H1 (cell line): Measurements from ENCODE around the gene DOCK9.

Experiments
- ASH2L ChIP-seq: fragments of 200-600, 300-600 bp; sonication (generic); IDR thresholded peaks from one replicate; pipeline ENCODE4 v1.7.1; 2017; ENCODE audit warnings: low read length
- CHD2 ChIP-seq: IDR thresholded peaks from 2 replicates; pipeline ENCODE4 v1.6.1; 2012; ENCODE audit warnings: low read length, improper control_type of control experiment
- EGR1 ChIP-seq: IDR thresholded peaks from 2 replicates; pipeline ENCODE4 v1.6.1; 2011; ENCODE audit warnings: low read depth, low read length, borderline replicate concordance
- EP300 ChIP-seq, 2 experiments: IDR thresholded peaks; 1 replicate in 1 of 2; 2 replicates in 1 of 2; pipeline ENCODE4 v1.6.1; 2011 to 2012; ENCODE audit warnings: low read depth in 2 of 2, low read length in 2 of 2, mild to moderate bottlenecking in 2 of 2, borderline replicate concordance in 1 of 2, inconsistent platforms in 1 of 2, moderate library complexity in 1 of 2
- GABPA ChIP-seq: IDR thresholded peaks from 2 replicates; pipeline ENCODE4 v1.6.1; 2011; ENCODE audit warnings: mild to moderate bottlenecking, low read length, moderate library complexity, borderline replicate concordance; ENCODE audit not compliant: insufficient read depth
- POLR2A ChIP-seq, 2 experiments: IDR thresholded peaks; 1 replicate in 1 of 2; 2 replicates in 1 of 2; pipeline ENCODE4 v1.6.1; 2011; ENCODE audit warnings: low read depth in 2 of 2, low read length in 2 of 2, mild to moderate bottlenecking in 2 of 2; ENCODE audit errors: control extremely low read depth in 1 of 2
- SP4 ChIP-seq: IDR thresholded peaks from 2 replicates; pipeline ENCODE4 v1.6.1; 2012; ENCODE audit warnings: low read length, inconsistent platforms
- TAF1 ChIP-seq: IDR thresholded peaks from 2 replicates; pipeline ENCODE4 v1.6.1; 2011; ENCODE audit warnings: mild to moderate bottlenecking, low read depth, low read length
- TEAD4 ChIP-seq: IDR thresholded peaks from 2 replicates; pipeline ENCODE4 v1.6.1; 2012; ENCODE audit warnings: low read depth, low read length, inconsistent platforms, mixed read lengths
- TF ChIP-seq, protein P1 (sequence below), 3 experiments: IDR thresholded peaks; 1 replicate in 2 of 3; 2 replicates in 1 of 3; pipeline versions ENCODE4 v1.5.1 to v1.6.1; 2011; ENCODE audit warnings: low read length in 3 of 3, mild to moderate bottlenecking in 3 of 3, inconsistent platforms in 2 of 3, low read depth in 1 of 3, moderate library complexity in 1 of 3; ENCODE audit not compliant: insufficient read depth in 1 of 3; ENCODE audit errors: control extremely low read depth in 1 of 3
- TF ChIP-seq, protein P2 (sequence below): IDR thresholded peaks from 2 replicates; pipeline ENCODE4 v1.6.1; 2012; ENCODE audit warnings: inconsistent platforms

DNA sequence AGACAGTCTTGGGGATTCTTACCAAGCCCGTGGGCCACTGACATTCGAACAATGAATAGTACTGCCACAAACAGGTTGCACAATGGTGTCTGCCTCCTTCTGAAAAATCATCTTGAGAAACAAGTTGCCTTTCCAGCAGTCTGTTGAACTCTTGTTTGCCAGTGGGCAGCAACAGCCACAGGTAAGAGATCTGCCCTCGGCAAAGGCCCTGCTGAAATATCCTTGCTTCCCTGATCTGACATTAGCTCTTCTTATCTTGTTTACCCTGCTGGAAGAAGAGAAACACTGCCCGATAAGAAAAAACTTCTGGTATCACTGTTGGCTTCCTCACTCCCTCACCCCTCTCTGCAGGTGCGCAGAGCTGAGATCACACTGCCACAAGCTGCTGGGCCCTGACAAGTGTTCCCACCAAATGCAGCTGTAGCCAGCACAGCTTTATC lies 2.0 kb downstream of the DOCK9 start:
- TF ChIP-seq, protein P1, sequence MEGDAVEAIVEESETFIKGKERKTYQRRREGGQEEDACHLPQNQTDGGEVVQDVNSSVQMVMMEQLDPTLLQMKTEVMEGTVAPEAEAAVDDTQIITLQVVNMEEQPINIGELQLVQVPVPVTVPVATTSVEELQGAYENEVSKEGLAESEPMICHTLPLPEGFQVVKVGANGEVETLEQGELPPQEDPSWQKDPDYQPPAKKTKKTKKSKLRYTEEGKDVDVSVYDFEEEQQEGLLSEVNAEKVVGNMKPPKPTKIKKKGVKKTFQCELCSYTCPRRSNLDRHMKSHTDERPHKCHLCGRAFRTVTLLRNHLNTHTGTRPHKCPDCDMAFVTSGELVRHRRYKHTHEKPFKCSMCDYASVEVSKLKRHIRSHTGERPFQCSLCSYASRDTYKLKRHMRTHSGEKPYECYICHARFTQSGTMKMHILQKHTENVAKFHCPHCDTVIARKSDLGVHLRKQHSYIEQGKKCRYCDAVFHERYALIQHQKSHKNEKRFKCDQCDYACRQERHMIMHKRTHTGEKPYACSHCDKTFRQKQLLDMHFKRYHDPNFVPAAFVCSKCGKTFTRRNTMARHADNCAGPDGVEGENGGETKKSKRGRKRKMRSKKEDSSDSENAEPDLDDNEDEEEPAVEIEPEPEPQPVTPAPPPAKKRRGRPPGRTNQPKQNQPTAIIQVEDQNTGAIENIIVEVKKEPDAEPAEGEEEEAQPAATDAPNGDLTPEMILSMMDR (IDR thresholded peaks at IDR 0.05; ENCODE audit: control extremely low read depth in 1 of 3, insufficient read depth in 1 of 3, low read depth in 1 of 3, low read length in 3 of 3): no peak
- TF ChIP-seq POLR2A (IDR thresholded peaks at IDR 0.05; ENCODE audit: control extremely low read depth in 1 of 2, low read depth in 2 of 2, low read length in 2 of 2) (no peak), EP300 (IDR thresholded peaks at IDR 0.05; ENCODE audit: borderline replicate concordance in 1 of 2, low read depth in 2 of 2, low read length in 2 of 2) (no peak), GABPA (no peak), SP4 (no peak), CHD2 (no peak), TAF1 (no peak), TEAD4 (no peak), EGR1 (no peak), ASH2L (no peak)
- TF ChIP-seq, protein P2, sequence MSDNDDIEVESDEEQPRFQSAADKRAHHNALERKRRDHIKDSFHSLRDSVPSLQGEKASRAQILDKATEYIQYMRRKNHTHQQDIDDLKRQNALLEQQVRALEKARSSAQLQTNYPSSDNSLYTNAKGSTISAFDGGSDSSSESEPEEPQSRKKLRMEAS: no peak
